Activated gamma-delta T cell treated with anti-CD3 and anti-CD28 coated beads, Interleukin-2, amount 50 U/mL, for 16 hours (primary cell): ENCODE data around the gene ANK3.

ENCODE experiments used
- DNase-seq: peaks from one replicate; pipeline ENCODE4 v3.0.0-alpha.2; 2020; ENCODE audit warnings: low read depth

Gene ANK3

GRCh38 chr10:60376221-60377041, 13.2 kb downstream of the ANK3 start:
- DNase-seq = no peak

- DNase-seq = no peak
These were observed 14.2 kb downstream of the ANK3 start for GRCh38 chr10:60375293-60376004.

GRCh38 chr10:60374836-60375235, 14.8 kb downstream of the ANK3 start:
- no peak for DNase-seq

- DNase-seq = no peak
These were observed 17.2 kb downstream of the ANK3 start for GRCh38 chr10:60372436-60372835.

GRCh38 chr10:60369547-60369930, 20.1 kb downstream of the ANK3 start:
- no peak for DNase-seq

DNA sequence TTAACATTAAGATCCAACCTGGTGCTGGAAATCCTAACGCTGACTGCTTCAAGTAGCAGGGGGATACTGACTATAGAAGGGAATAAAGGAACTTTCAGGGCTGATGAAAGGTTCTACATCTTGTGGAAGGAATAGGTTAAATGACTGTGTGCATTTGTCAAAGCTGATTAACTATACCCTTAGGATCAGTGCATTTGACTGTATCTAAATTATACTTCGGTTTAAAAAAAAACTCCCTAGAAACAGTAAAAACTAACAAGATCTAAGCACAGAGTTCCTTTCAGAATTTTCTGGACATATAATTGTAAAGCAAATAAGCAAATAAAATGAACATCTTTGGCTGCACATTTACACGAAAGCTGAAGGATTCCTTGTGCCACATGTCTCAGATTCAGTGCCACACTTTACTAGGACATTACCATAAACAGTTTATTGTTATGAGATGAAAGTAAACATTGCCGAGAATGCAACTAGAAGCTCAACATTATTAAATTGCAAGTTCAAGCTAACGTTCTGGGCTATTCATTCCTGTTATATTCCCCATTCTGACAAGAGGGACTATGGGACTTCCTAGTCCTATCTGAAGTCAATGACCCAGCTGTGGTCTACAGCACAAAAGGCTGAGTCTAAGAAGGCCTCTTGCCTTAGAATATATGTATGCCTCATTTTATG, 20.7 kb downstream of the ANK3 start:
- no peak for DNase-seq

- no peak for DNase-seq
These were observed 21.8 kb downstream of the ANK3 start for GRCh38 chr10:60367901-60368300.

DNA sequence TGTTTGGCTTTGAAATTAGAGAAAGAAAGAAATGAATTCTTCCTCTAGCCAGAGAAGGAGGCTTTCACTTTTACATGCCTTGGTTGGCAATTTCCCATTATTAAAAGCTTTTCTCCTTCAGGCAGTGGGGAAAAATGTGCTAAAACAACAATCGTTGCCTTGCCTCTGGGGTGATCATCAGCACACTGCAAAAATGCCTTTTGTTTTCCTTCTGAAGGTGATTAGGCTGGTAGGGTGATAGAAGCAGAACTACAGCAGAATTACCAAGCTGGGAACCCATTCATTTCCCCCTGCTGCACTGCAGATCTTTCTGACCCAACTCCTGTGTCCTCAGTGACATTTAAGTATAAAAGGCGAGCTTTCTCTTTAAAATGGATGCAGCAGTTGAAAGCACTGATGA, 22.2 kb downstream of the ANK3 start:
- DNase-seq = no peak

DNA sequence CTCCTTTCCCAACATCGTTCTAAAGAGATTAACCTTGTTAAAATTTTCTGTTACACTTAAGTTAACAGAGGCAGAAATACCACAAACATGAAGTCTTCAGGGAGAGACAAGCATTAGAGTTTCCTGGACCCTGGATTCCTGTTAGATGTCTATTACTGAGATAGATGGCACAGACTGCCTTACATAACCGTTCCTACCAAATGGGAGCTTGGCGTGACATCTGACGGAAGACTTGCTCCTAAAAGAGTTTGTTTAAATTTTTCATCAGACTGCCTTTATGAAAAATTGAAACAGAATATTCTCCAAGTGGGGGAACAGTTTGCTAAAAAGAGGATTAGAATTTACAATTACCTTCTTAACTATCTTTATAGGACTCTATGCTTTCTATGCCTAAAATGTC, 22.7 kb downstream of the ANK3 start:
- no peak for DNase-seq

- no peak for DNase-seq
These were observed 26.5 kb downstream of the ANK3 start for GRCh38 chr10:60363187-60363586.

- no peak for DNase-seq
These were observed 27.2 kb downstream of the ANK3 start for GRCh38 chr10:60362461-60362860.

DNA sequence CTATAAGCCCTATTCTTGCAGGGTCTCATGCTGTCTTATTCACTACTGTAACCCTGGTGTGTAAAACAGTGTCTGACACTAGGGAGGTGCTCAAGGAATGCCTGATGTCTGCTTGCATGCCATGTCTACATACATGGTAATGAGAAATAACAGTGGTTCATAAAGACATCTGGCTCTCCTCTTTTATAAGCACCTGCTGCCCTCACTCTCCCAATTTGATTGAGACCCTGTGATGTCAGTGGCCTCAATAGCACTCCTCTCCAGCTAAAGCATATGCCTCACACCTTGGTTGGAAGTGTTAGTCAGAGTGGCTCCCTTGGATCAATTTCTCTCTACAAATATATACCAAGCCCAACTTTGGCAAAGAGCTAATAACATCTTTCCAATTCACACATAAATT, 30.6 kb downstream of the ANK3 start:
- DNase-seq = no peak

GRCh38 chr10:60358282-60358681, 31.4 kb downstream of the ANK3 start:
- no peak for DNase-seq

DNA sequence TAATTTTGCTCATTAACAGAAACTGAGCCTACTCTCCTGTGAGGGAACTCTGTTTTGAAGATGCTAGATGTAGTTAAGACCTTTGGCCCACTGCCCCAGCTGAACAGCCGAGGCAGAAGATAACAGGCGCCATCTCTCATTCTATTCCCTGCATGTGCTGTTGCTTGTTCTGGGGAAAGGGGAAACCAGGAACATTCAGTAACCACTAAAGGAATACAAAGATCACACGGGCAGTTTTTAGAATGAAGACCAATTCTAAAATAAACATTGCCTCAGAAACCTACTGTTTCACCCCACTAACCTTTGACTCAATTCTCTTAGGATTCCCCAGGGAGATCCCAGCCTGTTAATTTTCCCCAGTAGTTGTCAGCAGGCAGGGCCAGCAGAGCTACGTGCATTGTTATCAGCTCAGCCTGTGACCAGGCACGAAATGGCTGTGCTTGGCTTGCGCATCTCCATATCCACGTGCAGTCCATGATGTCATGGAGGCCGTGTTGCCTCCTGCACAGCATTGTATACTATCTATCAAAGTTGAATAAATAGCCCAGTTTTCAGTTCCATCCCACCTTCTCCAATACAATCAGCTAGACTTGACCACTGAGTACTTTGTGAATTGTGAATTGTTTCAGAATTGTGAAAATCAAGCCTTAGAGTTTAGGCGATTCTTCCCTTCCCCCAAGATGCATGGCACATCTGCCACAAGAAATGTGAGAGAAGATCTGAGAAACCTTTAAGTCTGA, 36.0 kb downstream of the ANK3 start:
- no peak for DNase-seq

DNA sequence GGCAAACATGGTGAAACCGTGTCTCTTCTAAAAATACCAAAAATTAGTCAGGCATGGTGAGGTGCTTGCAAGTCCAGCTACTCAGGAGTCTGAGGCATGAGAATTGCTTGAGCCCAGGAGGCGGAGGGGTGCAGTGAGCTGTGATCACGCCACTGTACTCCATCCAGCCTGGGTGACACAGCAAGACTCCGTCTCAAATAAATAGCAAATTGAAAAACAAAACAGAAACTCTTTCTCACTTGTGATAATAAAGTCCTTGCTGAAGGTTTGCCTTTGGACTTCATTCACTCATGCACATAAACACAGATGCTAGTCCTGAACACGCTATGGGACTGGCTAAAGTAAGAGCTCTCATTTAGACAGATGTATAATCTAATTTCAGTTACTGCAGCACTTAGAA, 37.6 kb downstream of the ANK3 start:
- DNase-seq = no peak

DNA sequence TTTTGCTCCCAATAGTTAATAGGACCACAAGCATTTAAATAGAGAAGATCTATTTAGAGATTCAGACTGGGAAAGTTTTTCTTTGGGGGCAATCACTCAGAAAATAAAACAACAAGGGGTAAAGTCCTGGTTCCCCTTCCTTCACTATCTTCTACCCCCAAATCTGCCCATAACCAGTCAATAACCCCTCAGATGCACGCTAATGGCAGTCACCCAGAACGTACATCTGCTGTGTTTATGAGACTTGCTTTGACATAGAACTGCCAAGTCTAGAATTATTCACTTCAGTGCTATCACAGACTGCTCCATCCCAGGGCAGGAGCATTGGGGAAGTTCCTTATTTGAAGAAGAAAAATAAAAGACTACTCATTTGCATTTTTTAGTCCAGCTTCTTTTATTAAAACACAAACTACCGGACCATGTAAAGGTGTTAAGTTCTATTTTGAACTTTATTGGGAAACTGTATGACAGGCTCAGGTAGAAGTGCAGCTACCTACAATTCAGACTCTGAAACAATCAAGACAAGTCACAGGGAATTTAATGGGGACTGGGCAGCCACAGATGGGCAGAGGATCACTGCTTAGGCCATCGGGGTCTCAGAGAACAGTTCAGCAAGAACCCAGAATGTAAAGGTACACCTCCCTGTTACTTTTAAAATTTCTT, 38.4 kb downstream of the ANK3 start:
- no peak for DNase-seq

DNA sequence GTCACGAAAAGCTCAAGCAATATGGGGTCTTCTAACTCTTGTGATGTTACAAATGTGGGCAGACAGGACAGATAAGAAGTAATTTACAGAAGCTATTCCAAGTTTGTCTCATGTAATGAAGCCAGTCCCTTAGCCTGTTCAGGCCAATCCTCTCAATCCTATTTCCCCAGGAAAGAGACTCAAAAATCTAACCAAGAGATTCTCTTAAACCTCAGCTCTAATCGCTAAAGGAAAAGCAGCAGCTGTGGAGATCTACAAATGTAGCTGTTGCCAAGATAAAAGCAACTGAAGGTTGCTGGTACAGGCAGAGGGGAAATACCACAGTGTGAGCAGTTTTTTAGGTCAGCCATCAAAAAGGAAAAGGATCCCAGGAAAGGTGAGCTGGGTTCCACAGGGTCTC, 39.3 kb downstream of the ANK3 start:
- no peak for DNase-seq

GRCh38 chr10:60349426-60349825, 40.2 kb downstream of the ANK3 start:
- DNase-seq = no peak

DNA sequence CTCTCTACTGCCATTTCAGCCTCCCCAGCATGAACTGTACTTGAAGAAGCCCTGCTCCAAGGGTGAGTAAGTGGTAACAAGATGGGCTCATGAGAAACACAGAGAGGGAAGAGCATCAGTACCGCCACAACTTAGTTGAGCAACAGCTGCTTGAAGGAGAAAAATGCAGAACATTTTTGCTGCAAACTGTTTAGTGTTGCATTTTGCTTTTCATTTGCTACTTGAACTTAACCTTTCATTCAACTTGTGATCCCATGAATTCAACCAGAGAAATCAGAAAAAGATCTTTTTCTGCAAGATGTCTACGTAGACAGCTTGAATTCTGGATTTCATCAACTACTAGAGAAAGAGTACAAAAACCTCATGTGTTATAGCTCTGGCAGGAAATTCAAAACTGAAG, 40.7 kb downstream of the ANK3 start:
- DNase-seq = no peak

DNA sequence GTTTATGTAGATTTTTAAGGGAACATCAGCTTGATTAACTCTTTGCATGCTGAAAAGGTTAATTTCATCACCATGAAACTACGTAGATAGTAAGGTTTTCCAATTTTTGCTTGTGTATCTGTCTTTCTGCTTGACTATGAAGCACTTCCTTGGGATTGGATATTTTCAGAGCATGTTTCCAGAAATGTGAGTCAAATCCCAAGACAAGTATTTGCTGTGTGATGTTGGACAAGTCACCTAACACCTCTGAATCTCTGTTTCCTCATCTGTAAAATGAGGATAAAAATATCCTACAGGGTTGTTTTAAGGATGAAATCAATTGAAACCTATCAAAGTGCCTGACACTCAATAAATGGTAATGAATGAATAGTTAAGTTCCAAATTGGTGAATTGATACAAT, 42.4 kb downstream of the ANK3 start:
- DNase-seq = no peak

GRCh38 chr10:60346661-60347060, 43.0 kb downstream of the ANK3 start:
- DNase-seq = no peak

GRCh38 chr10:60343254-60343653, 46.4 kb downstream of the ANK3 start:
- no peak for DNase-seq
